ENCODE measurements around the gene NXPH3. TPM values are rescaled to one million over a fixed set of nuclear protein-coding genes. Genes with fewer than 3 reads are reported as not detected.
A peak's percentile ranks its signal among the peaks of the same experiment; 100 is the strongest.

Gene NXPH3
- total and polyA plus RNA-seq, 2 of the 13 experiments (the other 11 are each of a cell fraction or from before 2014, with no cell fraction given): 0.04 to 0.58 TPM

- TF ChIP-seq RNF219 (CRISPR knock-in tag; IDR thresholded peaks at IDR 0.05) (0 out of 2 replicates have a peak, but pooled peaks have one; percentile 21), FLYWCH1 (CRISPR knock-in tag; IDR thresholded peaks at IDR 0.05) (no peak), XBP1 (CRISPR knock-in tag; IDR thresholded peaks at IDR 0.05) (no peak), MZF1 (CRISPR knock-in tag; IDR thresholded peaks at IDR 0.05; ENCODE audit: borderline replicate concordance) (no peak), ZNF720 (CRISPR knock-in tag; IDR thresholded peaks at IDR 0.05) (0 out of 2 replicates have a peak, but pooled peaks have one; percentile 58), HMG20A (CRISPR knock-in tag; IDR thresholded peaks at IDR 0.05; ENCODE audit: borderline replicate concordance) (peak; percentile 43; the same call in 1 of the 2 replicates), ZNF839 (CRISPR knock-in tag; IDR thresholded peaks at IDR 0.05; ENCODE audit: borderline replicate concordance) (peak; percentile 85), ZNF670 (CRISPR knock-in tag; IDR thresholded peaks at IDR 0.05; ENCODE audit: borderline replicate concordance) (peak; percentile 35; the same call in 1 of the 2 replicates), ARHGAP35 (CRISPR knock-in tag; IDR thresholded peaks at IDR 0.05; ENCODE audit: borderline replicate concordance) (0 out of 2 replicates have a peak, but pooled peaks have one; percentile 45), ZBTB37 (CRISPR knock-in tag; IDR thresholded peaks at IDR 0.05) (0 out of 2 replicates have a peak, but pooled peaks have one; percentile 7), ZBTB20 (CRISPR knock-in tag; IDR thresholded peaks at IDR 0.05; ENCODE audit: borderline replicate concordance, low read depth) (peak; percentile 44; the same call in 1 of the 2 replicates), TSC22D2 (CRISPR knock-in tag; IDR thresholded peaks at IDR 0.05; ENCODE audit: borderline replicate concordance) (peak; percentile 90; the same call in 1 of the 2 replicates), MIER3 (CRISPR knock-in tag; IDR thresholded peaks at IDR 0.05; ENCODE audit: borderline replicate concordance) (peak; percentile 79; the same call in 1 of the 2 replicates), KDM2A (CRISPR knock-in tag; IDR thresholded peaks at IDR 0.05; ENCODE audit: borderline replicate concordance, low read depth) (peak; percentile 94), GATAD1 (CRISPR knock-in tag; IDR thresholded peaks at IDR 0.05) (peak; percentile 74), PAF1 (CRISPR knock-in tag; IDR thresholded peaks at IDR 0.05) (no peak), ZNF660 (CRISPR knock-in tag; IDR thresholded peaks at IDR 0.05; ENCODE audit: borderline replicate concordance, low read depth) (no peak), ZSCAN29 (CRISPR knock-in tag; conservative IDR thresholded peaks at IDR 0.05) (0 out of 2 replicates have a peak, but pooled peaks have one; percentile 72), ZFP91 (CRISPR knock-in tag; IDR thresholded peaks at IDR 0.05; ENCODE audit: borderline replicate concordance) (peak; percentile 87), ZNF547 (CRISPR knock-in tag; IDR thresholded peaks at IDR 0.05) (0 out of 2 replicates have a peak, but pooled peaks have one; percentile 41), ZNF703 (CRISPR knock-in tag; IDR thresholded peaks at IDR 0.05; ENCODE audit: borderline replicate concordance) (no peak), ZNF326 (CRISPR knock-in tag; IDR thresholded peaks at IDR 0.05; ENCODE audit: borderline replicate concordance) (0 out of 2 replicates have a peak, but pooled peaks have one; percentile 64), MXD4 (CRISPR knock-in tag; IDR thresholded peaks at IDR 0.05) (peak; percentile 80)
Observed at GRCh38 chr17:49556223-49556943, 19.3 kb upstream of the NXPH3 start (continued).

Measured in HepG2 (cell line).